ENCODE measurements around the gene AGAP2.

GRCh38 chr12:57763881-57764661, 25.5 kb upstream of the AGAP2 start:
- TF ChIP-seq POLR2A (IDR thresholded peaks at IDR 0.05) (no peak), CTCF (IDR thresholded peaks at IDR 0.05) (no peak)
